Gastrocnemius medialis (tissue), 4 donors: ENCODE data around the gene ATP1A3.

Experiments used
- POLR2A ChIP-seq, 2 donors: fragments of 450-650 bp; IDR thresholded peaks; one replicate each; pipeline ENCODE4 v1.6.1; 2017; ENCODE audit warnings: antibody characterized with exemption in 2 of 2, mild to moderate bottlenecking in 2 of 2, moderate library complexity in 2 of 2
- TF ChIP-seq, protein P1 (sequence below), 5 experiments: fragments of 450-650 bp in 3 of 5; fragments of 200-600 bp in 2 of 5; sonication (generic) in 2 of 5; IDR thresholded peaks in 4 of 5; conservative IDR thresholded peaks in 1 of 5; 1 replicate in 4 of 5; 2 replicates in 1 of 5; pipeline ENCODE4 v1.5.1; 2016 to 2019; ENCODE audit warnings: antibody characterized with exemption in 5 of 5, mild to moderate bottlenecking in 3 of 5, moderate library complexity in 3 of 5

DNA sequence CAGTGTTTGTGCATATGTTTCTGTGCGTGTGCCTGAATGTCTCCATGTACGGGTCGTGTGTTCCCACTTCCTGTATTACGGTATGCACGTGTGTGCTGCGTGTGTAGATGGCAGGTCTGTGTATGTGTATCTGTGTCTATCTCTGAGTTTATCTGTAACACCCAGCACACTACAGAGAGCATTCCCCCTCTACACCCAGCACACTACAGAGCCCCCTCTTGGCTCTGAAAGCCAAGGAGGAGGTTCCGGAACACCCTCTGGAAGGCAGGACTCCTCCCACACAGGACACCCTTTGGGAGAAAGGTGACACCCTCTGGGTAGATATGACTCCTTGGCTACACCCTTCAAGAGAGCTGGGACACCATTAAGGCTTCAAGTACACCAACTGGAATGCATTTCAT lies 63.7 kb downstream of the ATP1A3 start:
- TF ChIP-seq, protein P1, sequence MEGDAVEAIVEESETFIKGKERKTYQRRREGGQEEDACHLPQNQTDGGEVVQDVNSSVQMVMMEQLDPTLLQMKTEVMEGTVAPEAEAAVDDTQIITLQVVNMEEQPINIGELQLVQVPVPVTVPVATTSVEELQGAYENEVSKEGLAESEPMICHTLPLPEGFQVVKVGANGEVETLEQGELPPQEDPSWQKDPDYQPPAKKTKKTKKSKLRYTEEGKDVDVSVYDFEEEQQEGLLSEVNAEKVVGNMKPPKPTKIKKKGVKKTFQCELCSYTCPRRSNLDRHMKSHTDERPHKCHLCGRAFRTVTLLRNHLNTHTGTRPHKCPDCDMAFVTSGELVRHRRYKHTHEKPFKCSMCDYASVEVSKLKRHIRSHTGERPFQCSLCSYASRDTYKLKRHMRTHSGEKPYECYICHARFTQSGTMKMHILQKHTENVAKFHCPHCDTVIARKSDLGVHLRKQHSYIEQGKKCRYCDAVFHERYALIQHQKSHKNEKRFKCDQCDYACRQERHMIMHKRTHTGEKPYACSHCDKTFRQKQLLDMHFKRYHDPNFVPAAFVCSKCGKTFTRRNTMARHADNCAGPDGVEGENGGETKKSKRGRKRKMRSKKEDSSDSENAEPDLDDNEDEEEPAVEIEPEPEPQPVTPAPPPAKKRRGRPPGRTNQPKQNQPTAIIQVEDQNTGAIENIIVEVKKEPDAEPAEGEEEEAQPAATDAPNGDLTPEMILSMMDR (IDR thresholded peaks at IDR 0.05 in 4 of 5, conservative IDR thresholded peaks at IDR 0.05 in 1 of 5): no peak
- TF ChIP-seq POLR2A (IDR thresholded peaks at IDR 0.05): no peak
